Cerebellar cortex (tissue), 1 donor: ENCODE measurements around the gene USP17L25.
"Not testable (repeated sequence)": the region's sequence is repeated elsewhere in the genome, so short reads cannot be mapped to it uniquely, and the experiment has no call there.

ENCODE experiments used
- DNase-seq: peaks from one replicate; pipeline ENCODE4 v3.0.0-alpha.2; 2015; ENCODE audit warnings: low spot score

The USP17L25 gene, protein sequence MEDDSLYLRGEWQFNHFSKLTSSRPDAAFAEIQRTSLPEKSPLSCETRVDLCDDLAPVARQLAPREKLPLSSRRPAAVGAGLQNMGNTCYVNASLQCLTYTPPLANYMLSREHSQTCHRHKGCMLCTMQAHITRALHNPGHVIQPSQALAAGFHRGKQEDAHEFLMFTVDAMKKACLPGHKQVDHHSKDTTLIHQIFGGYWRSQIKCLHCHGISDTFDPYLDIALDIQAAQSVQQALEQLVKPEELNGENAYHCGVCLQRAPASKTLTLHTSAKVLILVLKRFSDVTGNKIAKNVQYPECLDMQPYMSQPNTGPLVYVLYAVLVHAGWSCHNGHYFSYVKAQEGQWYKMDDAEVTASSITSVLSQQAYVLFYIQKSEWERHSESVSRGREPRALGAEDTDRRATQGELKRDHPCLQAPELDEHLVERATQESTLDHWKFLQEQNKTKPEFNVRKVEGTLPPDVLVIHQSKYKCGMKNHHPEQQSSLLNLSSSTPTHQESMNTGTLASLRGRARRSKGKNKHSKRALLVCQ

DNA sequence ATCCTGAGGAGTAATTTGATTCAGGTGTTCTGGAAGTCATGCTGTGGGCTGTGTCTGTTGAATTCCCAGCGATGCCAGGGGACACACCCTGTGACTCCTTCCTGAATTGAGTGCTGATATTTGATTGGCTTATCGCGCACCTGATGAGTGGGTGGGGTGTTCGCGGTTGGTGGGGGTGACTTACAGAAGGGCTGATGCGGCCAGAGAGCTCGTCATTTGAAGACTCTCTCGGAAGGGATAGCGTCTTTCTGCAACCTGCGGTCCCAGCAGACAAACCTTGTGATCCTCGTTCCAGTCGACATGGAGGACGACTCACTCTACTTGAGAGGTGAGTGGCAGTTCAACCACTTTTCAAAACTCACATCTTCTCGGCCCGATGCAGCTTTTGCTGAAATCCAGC, at the start of gene USP17L25:
Gene USP17L25, plus strand, starts transcription at position 301 of the 400 bp plus-strand sequence. Its CDS starts 0 bp downstream, at position 301.
- not testable (repeated sequence) for DNase-seq

DNA sequence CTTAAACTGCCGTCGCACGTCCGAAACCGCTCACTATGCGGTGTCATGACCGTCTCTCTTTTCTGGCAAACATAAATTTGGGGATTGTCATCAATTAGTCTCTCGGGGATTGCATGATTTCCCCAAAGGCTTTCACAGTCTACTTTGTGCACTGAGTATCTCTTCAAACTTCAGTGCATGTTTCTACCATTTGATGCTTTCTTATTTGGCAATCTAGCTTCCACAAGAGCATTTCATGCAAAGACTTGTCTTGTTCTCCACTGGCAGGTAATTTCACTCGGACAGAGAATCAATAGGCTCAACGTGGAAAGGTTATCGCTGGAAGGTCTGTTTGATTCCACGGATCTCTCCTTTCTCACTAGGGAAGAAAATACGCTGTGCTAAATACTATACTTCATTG, 5.5 kb upstream of the USP17L25 start:
- not testable (repeated sequence) for DNase-seq

DNA sequence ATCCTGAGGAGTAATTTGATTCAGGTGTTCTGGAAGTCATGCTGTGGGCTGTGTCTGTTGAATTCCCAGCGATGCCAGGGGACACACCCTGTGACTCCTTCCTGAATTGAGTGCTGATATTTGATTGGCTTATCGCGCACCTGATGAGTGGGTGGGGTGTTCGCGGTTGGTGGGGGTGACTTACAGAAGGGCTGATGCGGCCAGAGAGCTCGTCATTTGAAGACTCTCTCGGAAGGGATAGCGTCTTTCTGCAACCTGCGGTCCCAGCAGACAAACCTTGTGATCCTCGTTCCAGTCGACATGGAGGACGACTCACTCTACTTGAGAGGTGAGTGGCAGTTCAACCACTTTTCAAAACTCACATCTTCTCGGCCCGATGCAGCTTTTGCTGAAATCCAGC, 4.8 kb upstream of the USP17L25 start, which contains the start of gene USP17L24:
Gene USP17L24, plus strand, starts transcription at position 301 of the 400 bp plus-strand sequence. Its CDS starts 0 bp downstream, at position 301.
- DNase-seq, result not testable (repeated sequence)

DNA sequence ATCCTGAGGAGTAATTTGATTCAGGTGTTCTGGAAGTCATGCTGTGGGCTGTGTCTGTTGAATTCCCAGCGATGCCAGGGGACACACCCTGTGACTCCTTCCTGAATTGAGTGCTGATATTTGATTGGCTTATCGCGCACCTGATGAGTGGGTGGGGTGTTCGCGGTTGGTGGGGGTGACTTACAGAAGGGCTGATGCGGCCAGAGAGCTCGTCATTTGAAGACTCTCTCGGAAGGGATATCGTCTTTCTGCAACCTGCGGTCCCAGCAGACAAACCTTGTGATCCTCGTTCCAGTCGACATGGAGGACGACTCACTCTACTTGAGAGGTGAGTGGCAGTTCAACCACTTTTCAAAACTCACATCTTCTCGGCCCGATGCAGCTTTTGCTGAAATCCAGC, 4.6 kb downstream of the USP17L25 start, which contains the start of gene USP17L26:
Gene USP17L26, plus strand, starts transcription at position 301 of the 400 bp plus-strand sequence. Its CDS starts 0 bp downstream, at position 301.
- DNase-seq, result not testable (repeated sequence)

DNA sequence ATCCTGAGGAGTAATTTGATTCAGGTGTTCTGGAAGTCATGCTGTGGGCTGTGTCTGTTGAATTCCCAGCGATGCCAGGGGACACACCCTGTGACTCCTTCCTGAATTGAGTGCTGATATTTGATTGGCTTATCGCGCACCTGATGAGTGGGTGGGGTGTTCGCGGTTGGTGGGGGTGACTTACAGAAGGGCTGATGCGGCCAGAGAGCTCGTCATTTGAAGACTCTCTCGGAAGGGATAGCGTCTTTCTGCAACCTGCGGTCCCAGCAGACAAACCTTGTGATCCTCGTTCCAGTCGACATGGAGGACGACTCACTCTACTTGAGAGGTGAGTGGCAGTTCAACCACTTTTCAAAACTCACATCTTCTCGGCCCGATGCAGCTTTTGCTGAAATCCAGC, 9.4 kb downstream of the USP17L25 start, which contains the start of gene USP17L5:
Gene USP17L5, plus strand, starts transcription at position 301 of the 400 bp plus-strand sequence. Its CDS starts 0 bp downstream, at position 301.
- not testable (repeated sequence) for DNase-seq

DNA sequence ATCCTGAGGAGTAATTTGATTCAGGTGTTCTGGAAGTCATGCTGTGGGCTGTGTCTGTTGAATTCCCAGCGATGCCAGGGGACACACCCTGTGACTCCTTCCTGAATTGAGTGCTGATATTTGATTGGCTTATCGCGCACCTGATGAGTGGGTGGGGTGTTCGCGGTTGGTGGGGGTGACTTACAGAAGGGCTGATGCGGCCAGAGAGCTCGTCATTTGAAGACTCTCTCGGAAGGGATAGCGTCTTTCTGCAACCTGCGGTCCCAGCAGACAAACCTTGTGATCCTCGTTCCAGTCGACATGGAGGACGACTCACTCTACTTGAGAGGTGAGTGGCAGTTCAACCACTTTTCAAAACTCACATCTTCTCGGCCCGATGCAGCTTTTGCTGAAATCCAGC, 14.1 kb downstream of the USP17L25 start, which contains the start of gene USP17L27:
Gene USP17L27, plus strand, starts transcription at position 301 of the 400 bp plus-strand sequence. Its CDS starts 0 bp downstream, at position 301.
- not testable (repeated sequence) for DNase-seq

DNA sequence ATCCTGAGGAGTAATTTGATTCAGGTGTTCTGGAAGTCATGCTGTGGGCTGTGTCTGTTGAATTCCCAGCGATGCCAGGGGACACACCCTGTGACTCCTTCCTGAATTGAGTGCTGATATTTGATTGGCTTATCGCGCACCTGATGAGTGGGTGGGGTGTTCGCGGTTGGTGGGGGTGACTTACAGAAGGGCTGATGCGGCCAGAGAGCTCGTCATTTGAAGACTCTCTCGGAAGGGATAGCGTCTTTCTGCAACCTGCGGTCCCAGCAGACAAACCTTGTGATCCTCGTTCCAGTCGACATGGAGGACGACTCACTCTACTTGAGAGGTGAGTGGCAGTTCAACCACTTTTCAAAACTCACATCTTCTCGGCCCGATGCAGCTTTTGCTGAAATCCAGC, 18.9 kb downstream of the USP17L25 start, which contains the start of gene USP17L28:
Gene USP17L28, plus strand, starts transcription at position 301 of the 400 bp plus-strand sequence. Its CDS starts 0 bp downstream, at position 301.
- DNase-seq, result not testable (repeated sequence)

DNA sequence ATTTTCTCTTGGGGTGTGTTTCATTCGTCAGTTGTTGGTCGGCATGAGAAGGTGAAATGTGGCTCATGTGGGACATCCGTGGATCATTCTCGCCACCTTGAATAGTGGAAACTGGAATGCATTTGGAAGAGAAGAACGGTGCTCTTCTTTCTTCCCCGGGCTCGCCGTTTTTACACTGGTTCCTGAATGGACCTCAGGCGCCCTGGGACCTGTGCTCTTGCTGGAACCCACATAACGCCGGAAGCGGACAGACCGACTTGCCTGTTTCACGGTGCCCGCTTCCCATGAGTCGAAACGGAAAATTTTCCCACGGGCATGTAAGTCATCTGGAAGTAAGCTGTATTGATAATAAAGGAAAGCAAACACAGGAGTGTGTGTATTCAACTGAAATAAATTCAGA, 21.2 kb downstream of the USP17L25 start:
- not testable (repeated sequence) for DNase-seq

DNA sequence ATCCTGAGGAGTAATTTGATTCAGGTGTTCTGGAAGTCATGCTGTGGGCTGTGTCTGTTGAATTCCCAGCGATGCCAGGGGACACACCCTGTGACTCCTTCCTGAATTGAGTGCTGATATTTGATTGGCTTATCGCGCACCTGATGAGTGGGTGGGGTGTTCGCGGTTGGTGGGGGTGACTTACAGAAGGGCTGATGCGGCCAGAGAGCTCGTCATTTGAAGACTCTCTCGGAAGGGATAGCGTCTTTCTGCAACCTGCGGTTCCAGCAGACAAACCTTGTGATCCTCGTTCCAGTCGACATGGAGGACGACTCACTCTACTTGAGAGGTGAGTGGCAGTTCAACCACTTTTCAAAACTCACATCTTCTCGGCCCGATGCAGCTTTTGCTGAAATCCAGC, 23.6 kb downstream of the USP17L25 start, which contains the start of gene USP17L29:
Gene USP17L29, plus strand, starts transcription at position 301 of the 400 bp plus-strand sequence. Its CDS starts 0 bp downstream, at position 301.
- not testable (repeated sequence) for DNase-seq

DNA sequence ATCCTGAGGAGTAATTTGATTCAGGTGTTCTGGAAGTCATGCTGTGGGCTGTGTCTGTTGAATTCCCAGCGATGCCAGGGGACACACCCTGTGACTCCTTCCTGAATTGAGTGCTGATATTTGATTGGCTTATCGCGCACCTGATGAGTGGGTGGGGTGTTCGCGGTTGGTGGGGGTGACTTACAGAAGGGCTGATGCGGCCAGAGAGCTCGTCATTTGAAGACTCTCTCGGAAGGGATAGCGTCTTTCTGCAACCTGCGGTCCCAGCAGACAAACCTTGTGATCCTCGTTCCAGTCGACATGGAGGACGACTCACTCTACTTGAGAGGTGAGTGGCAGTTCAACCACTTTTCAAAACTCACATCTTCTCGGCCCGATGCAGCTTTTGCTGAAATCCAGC, 33.1 kb downstream of the USP17L25 start, which contains the start of gene USP17L30:
Gene USP17L30, plus strand, starts transcription at position 301 of the 400 bp plus-strand sequence. Its CDS starts 0 bp downstream, at position 301.
- DNase-seq, result not testable (repeated sequence)

DNA sequence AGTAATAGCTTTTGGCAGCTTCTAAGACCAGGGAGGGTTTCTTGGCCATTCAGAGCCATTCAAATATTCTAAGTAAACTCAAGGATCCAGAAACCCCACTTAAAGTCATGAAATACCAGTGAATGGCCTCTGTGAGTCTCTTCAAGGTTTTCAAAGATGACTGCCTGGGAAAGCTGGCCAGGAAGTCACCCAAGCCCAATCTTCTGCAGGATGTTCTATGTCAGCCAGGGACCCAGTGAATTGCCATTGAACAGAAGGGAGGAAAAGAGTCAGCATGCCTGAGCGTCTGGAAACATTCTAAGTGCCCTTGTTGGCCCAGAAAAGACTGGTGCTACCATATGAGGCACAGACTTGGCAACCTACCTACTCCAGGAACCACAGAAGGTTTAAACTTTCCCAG, 50.2 kb downstream of the USP17L25 start:
- DNase-seq, result not testable (repeated sequence)
